Effector memory CD4-positive, alpha-beta T cell (primary cell): Measurements from ENCODE around the gene DDX21.
"Not testable (repeated sequence)": the region's sequence is repeated elsewhere in the genome, so short reads cannot be mapped to it uniquely, and the experiment has no call there.

ENCODE experiments used
- DNase-seq, 3 donors: peaks; one replicate each; pipeline ENCODE4 v3.0.0-alpha.2; 2020
- H3K27ac ChIP-seq: 2 replicates; pipeline ENCODE4 v1.7.0; 2013; ENCODE audit warnings: mild to moderate bottlenecking, low read length, moderate library complexity; ENCODE audit not compliant: insufficient read depth, poor library complexity, severe bottlenecking
- H3K27me3 ChIP-seq: replicated peaks from 2 replicates; pipeline ENCODE4 v1.7.0; 2013; ENCODE audit warnings: mild to moderate bottlenecking, low read length; ENCODE audit not compliant: insufficient read depth, control insufficient read depth, poor library complexity, severe bottlenecking
- H3K36me3 ChIP-seq: 2 replicates; pipeline ENCODE4 v1.7.0; 2013; ENCODE audit warnings: mild to moderate bottlenecking, low read length, moderate library complexity; ENCODE audit not compliant: control insufficient read depth, insufficient read depth
- H3K4me1 ChIP-seq: 2 replicates; pipeline ENCODE4 v1.7.0; 2013; ENCODE audit warnings: low read length, mild to moderate bottlenecking; ENCODE audit not compliant: control insufficient read depth, insufficient read depth, poor library complexity, severe bottlenecking
- H3K4me3 ChIP-seq: 2 replicates; pipeline ENCODE4 v1.7.0; 2013; ENCODE audit warnings: low read length, low read depth, mild to moderate bottlenecking; ENCODE audit not compliant: insufficient read depth, poor library complexity, severe bottlenecking
- H3K9me3 ChIP-seq: 2 replicates; pipeline ENCODE4 v1.7.0; 2013; ENCODE audit warnings: mild to moderate bottlenecking, low read length, moderate library complexity; ENCODE audit not compliant: control insufficient read depth
- total RNA-seq, 3 donors: gene quantifications; one replicate each; lab custom pipeline; 2026; lab: John Stamatoyannopoulos, UW

Gene DDX21
- 413 to 590 (median 501) reads per million in 3 donors for total RNA-seq

DNA sequence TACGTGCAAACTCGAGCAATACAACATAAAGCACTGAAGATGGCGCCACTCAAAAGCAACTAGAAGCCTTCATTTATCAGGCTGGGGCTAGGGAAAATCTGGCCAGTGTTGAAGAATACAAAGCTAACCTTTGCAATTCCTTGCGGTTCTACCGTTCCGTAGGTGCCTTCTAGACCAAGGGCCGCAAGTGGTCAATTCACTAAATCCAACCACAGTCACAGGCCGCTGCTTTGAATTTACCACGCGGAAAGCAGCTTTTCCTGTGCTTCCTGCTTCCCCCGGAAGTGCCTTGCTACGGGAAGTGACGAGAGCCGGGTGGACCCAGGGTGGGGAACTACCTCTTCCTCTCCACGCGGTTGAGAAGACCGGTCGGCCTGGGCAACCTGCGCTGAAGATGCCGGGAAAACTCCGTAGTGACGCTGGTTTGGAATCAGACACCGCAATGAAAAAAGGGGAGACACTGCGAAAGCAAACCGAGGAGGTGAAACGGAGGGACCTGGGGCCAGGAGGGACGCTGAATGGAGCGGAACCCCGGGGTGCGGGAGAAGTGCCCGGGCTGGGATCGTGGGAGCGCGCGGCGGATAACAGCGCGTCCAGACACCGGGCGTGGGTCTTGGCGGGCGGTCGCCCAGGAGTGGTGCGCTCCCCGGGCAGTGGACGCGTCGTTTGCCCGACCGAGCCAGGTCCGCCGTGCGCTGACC, at the start of gene DDX21:
Gene DDX21, plus strand, starts transcription at position 339 of the 701 bp plus-strand sequence. Its CDS starts 56 bp downstream, at position 395.
- Histone ChIP-seq H3K27ac (peak within 1 kb of the TSS; percentile 98), H3K4me3 (peak within 1 kb of the TSS; percentile 86), H3K27me3 (no peaks in the 10 kb centered on the region), H3K36me3 (peaks cover 13% of the 10 kb centered on the region), H3K4me1 (peaks cover 19% of the 10 kb centered on the region), H3K9me3 (no peaks in the 10 kb centered on the region)
- DNase-seq = peak; percentile 77 to 87 (median 82)

DNA sequence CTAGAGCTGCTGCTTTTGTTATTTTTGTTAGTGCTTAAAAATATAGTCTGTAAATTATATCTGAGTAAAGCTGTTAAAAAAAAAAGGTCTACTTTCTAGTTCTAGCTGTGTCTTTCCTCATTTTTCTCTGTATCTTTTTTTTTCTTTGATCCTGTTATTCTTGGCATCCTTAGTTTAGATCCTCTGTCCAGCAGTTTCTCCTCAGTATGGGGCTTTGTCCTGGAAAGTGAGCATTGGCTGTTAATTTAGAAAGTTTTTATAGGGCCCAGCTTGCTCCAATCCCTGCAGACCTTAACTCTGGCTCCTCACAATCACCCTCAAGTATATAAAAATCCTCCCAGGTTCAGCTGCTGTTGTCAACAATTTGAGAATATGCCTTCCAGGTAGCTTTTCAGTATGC, 31.4 kb upstream of the DDX21 start:
- Histone ChIP-seq H3K27me3 (no peaks in the 10 kb centered on the region), H3K36me3 (peaks cover 14% of the 10 kb centered on the region), H3K9me3 (no peaks in the 10 kb centered on the region), H3K4me3 (no peak overlapping the region), H3K27ac (no peak overlapping the region), H3K4me1 (no peaks in the 10 kb centered on the region)
- DNase-seq = no peak

DNA sequence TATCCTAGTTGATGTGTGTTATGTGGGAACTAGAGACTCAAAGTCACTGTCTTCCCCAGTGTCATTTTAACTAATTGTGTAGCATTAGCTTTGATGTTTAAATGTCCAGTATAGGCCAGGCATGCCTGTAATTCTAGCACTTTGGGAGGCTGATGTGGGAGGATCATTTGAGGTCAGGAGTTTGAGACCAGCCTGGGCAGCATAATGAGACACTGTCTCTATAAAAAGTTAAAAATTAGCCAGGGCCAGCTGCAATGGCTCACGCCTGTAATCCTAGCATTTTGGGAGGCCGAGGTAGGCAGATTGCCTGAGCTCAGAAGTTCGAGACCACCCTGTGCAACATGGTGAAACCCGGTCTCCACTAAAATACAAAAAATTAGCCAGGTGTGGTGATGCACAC, 30.5 kb upstream of the DDX21 start:
- Histone ChIP-seq H3K4me1 (no peaks in the 10 kb centered on the region), H3K36me3 (peaks cover 12% of the 10 kb centered on the region), H3K4me3 (no peak overlapping the region), H3K27ac (no peak overlapping the region), H3K27me3 (no peaks in the 10 kb centered on the region), H3K9me3 (no peaks in the 10 kb centered on the region)
- DNase-seq = no peak

DNA sequence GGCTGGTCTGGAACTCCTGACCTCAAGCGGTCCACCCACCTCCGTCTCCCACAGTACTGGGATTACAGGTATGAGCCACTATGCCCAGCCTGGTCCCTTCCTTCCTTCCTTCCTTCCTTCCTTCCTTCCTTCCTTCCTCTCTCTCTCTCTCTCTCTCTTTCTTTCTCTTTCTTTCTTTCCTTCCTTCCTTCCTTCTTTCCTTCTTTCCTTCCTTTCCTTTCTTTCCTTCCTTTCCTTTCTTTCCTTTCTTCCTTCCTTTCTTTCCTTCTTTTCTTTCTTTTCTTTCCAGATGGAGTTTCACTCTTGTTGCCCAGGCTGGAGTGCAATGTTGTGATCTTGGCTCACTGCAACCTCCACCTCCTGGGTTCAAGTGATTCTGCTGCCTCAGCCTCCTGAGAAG, 26.8 kb upstream of the DDX21 start:
- not testable (repeated sequence) for H3K9me3 ChIP-seq, H3K4me1 ChIP-seq, DNase-seq, H3K27me3 ChIP-seq, H3K27ac ChIP-seq, H3K4me3 ChIP-seq
- H3K36me3 ChIP-seq = peaks cover 16% of the 10 kb centered on the region

DNA sequence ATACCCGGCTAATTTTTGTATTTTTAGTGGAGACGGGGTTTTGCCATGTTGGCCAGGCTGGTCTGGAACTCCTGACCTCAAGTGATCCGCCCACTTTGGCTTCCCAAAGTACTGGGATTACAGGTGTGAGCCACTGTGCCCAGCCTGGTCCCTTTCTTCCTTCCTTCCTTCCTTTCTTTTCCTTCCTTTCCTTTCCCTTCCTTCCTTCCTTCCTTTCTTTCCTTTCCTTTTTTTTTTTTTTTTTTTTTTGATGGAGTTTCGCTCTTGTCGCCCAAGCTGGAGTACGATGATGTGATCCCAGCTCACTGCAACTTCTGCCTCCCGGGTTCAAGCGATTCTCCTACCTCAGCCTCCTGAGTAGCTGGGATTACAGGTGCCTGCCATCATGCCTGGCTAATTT, 26.1 kb upstream of the DDX21 start:
- H3K9me3 ChIP-seq, H3K27ac ChIP-seq, H3K4me1 ChIP-seq, H3K27me3 ChIP-seq, DNase-seq, H3K4me3 ChIP-seq: not testable (repeated sequence)
- peaks cover 17% of the 10 kb centered on the region for H3K36me3 ChIP-seq

DNA sequence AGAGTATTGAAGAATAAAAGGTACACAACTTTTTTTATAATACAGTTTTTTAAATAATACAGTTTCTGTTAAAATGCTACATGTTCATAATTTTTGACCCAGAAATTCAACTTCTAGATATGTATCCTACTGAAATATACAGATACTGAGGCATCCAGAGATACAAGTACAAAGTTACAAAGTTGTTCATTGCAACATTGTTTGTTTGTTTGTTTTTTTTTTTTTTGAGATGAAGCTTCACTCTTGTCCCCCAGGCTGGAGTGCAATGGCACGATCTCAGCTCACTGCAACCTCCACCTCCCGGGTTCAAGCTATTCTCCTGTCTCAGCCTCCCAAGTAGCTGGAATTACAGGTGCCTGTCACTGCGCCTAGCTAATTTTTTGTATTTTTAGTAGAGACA, 23.1 kb upstream of the DDX21 start:
- DNase-seq, H3K27ac ChIP-seq, H3K9me3 ChIP-seq, H3K27me3 ChIP-seq, H3K4me1 ChIP-seq, H3K4me3 ChIP-seq: not testable (repeated sequence)
- H3K36me3 ChIP-seq = peaks cover 33% of the 10 kb centered on the region

DNA sequence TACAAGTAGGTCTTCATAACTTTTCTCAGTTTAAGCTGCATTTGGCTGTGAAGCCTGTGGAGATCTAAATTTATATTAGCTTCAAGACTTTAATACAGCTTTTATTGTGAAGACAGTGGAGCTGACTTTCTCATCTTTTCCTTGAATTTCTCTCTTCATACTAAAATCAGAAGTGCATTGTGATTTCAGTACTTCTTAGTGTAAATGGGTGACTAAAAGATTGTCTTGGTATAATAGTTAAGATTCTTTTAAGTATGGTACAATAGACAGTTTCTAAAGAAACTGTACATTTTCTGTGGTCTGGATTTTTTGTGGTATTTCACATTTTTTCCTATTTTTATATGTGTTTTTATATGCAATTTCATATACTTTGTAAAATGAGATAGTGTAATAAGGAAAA, 21.0 kb upstream of the DDX21 start:
- H3K36me3 ChIP-seq = peaks cover 42% of the 10 kb centered on the region
- DNase-seq = no peak

DNA sequence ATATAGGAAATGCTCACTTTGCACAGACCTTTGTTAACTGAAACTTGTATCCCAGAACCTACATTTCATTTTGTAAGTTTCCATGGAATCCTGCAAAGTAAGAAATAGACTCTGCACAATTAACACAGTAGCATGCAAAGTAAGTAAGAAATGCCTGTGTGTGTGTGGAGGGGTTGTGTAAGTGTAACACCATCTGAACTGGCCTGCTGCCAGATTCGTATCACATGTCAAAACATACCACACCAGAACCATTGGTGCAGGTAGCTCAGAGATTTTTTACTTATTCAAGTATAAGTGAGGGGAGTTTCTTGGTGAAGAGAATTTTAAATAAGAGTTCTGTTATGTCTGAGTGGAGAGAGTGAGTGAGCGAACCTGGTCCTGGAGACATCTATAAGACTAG, 17.9 kb upstream of the DDX21 start:
- no peaks in the 10 kb centered on the region for H3K27me3 ChIP-seq
- no peaks in the 10 kb centered on the region for H3K4me1 ChIP-seq
- H3K27ac ChIP-seq = no peak overlapping the region
- no peak overlapping the region for H3K4me3 ChIP-seq
- H3K9me3 ChIP-seq = no peaks in the 10 kb centered on the region
- H3K36me3 ChIP-seq = peaks cover 48% of the 10 kb centered on the region
- no peak for DNase-seq

More for the DNA sequence above, 21.0 kb upstream of the DDX21 start:
- H3K4me3 ChIP-seq = no peak overlapping the region
- no peaks in the 10 kb centered on the region for H3K4me1 ChIP-seq
- H3K9me3 ChIP-seq = no peaks in the 10 kb centered on the region
- no peaks in the 10 kb centered on the region for H3K27me3 ChIP-seq
- no peak overlapping the region for H3K27ac ChIP-seq

DNA sequence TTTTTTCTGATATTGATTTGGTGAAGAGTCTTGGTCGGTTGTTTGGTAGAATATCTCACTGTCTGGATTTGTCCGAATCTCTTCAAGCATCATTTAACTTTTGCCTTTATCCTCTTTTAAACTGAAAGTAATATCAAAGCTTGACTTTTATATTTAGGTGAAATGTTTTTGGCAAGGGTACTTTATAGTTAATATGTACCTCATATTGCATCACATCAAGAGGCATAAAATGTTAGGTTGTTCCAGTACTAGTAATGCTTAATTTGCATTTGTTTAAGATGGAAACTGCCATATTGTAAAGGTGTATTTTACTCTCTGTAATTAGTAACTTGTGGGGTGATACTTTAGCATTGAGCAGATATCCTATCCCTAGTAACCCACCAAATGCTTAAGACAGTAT, 17.1 kb upstream of the DDX21 start:
- DNase-seq = no peak
- Histone ChIP-seq H3K4me1 (no peaks in the 10 kb centered on the region), H3K4me3 (no peak overlapping the region), H3K27me3 (no peaks in the 10 kb centered on the region), H3K36me3 (peaks cover 56% of the 10 kb centered on the region), H3K9me3 (no peaks in the 10 kb centered on the region), H3K27ac (no peak overlapping the region)

DNA sequence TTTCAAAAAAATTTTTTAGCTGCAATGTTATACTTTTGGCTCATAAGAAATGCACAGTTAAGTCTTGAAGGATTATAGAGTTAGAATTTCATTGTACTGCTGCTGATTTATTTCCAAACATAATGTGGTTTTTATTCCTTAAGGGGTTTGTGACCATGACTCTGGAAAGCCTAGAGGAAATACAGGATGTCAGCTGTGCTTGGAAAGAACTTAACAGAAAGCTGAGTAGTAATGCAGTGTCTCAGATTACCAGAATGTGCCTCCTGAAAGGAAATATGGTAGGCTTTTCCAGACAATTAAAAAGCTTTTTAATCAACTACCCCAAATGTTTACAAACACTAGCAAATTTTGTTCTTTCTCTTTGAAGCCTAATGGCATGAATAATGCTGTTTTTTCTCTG, 15.1 kb upstream of the DDX21 start:
- not testable (repeated sequence) for DNase-seq, H3K4me3 ChIP-seq, H3K9me3 ChIP-seq, H3K27ac ChIP-seq, H3K4me1 ChIP-seq, H3K27me3 ChIP-seq
- peaks cover 55% of the 10 kb centered on the region for H3K36me3 ChIP-seq
